Measurements from ENCODE around the gene LRP1B. TPM values are rescaled to one million over a fixed set of nuclear protein-coding genes. Genes with fewer than 3 reads are reported as not detected.

Gene LRP1B
- total and polyA plus RNA-seq, 2 of the 8 experiments (the other 6 are each of a cell fraction or from before 2014, with no cell fraction given), result 0.03 TPM; not detected in 1

DNA sequence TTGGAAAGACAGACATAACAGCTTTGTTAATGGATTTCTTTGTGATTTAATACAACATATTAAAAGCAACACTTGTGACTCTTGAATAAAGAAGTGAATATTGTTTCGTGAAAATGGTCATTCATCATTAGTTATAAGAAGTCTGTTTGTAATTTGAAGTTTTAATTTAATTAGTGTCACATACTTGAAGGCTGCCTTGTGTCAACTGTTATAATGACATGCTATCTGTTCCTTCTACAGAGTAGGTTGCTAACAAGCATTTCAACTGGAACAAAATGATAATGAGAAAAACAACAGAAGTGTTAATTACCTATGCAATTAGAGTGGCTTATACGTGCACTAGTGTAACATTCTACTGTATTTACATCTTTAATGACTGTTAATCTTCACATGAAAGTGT is 624.7 kb downstream of the LRP1B start (continued):
- TF ChIP-seq NANOG (IDR thresholded peaks at IDR 0.05; ENCODE audit: insufficient read depth, low read depth, low read length, poor library complexity, severe bottlenecking), result no peak
- no peak for TF ChIP-seq SIX5 (IDR thresholded peaks at IDR 0.05; ENCODE audit: low read depth, low read length)

Data from H1 (cell line).